HG02938 (cell line): ENCODE measurements around the gene TXNDC8.

ENCODE experiments used
- ATAC-seq: cut with Tn5 transposase; IDR thresholded peaks from one replicate; pipeline ENCODE4 v1.9.1; 2021; ENCODE audit warnings: mild to moderate bottlenecking, moderate library complexity; ENCODE audit not compliant: unreplicated experiment

The TXNDC8 gene

GRCh38 chr9:110282018-110282738 lies 55.5 kb downstream of the TXNDC8 start:
- no peak for ATAC-seq

GRCh38 chr9:110278080-110278707 lies 59.5 kb downstream of the TXNDC8 start:
- no peak for ATAC-seq

GRCh38 chr9:110276781-110277180 lies 60.9 kb downstream of the TXNDC8 start:
- ATAC-seq: no peak

GRCh38 chr9:110270211-110270995 lies 67.3 kb downstream of the TXNDC8 start:
- ATAC-seq: no peak

GRCh38 chr9:110266795-110267194 lies 70.9 kb downstream of the TXNDC8 start:
- no peak for ATAC-seq

DNA sequence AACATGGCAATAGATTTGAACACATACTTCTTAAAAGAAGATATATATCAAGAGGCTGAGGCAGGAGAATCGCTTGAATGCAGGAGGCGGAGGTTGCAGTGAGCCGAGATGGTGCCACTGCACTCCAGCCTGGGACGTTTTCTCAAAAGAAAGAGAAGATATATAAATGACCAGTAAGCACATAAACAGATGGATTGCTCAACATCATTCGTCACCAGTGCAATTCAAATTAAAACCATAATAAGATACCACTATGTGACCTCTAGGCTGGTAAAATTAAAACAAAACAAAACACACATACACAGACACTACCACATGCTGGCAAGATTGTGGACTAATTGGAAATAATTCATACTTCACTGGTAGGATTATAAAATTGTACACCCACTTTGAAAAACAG lies 76.0 kb downstream of the TXNDC8 start:
- no peak for ATAC-seq

DNA sequence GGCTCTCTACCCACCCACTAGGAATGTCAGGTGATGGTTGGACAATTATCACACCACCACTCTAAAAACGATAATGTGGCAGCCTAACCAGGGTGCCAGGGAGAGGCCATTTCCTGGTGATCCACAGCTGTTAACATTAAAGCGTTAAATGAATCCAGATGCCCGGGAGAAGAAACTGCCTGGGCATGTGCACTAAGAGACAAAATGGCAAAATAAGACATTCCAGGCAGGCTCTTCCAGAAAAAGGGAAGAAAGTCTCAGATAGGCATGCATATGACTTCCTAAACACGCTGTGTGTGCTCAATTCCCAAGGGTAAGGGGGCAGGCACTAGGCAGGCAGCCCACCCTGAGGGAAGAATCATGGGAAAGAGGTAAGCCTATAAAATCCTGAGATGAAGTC lies 76.8 kb downstream of the TXNDC8 start:
- ATAC-seq: no peak

GRCh38 chr9:110259566-110259965 lies 78.1 kb downstream of the TXNDC8 start:
- ATAC-seq: no peak

- ATAC-seq: no peak
Observed at GRCh38 chr9:110258690-110259091, 79.0 kb downstream of the TXNDC8 start.

GRCh38 chr9:110257956-110258355 lies 79.7 kb downstream of the TXNDC8 start:
- no peak for ATAC-seq

- peak; percentile 1 for ATAC-seq
Observed at GRCh38 chr9:110257097-110257841, 80.4 kb downstream of the TXNDC8 start.

GRCh38 chr9:110256380-110257096 lies 81.1 kb downstream of the TXNDC8 start, which contains the start of gene TXN:
Gene TXN, minus strand, starts transcription at chr9:110256507. Its CDS starts 72 bp downstream, at chr9:110256435.
- ATAC-seq: peak; percentile 55

DNA sequence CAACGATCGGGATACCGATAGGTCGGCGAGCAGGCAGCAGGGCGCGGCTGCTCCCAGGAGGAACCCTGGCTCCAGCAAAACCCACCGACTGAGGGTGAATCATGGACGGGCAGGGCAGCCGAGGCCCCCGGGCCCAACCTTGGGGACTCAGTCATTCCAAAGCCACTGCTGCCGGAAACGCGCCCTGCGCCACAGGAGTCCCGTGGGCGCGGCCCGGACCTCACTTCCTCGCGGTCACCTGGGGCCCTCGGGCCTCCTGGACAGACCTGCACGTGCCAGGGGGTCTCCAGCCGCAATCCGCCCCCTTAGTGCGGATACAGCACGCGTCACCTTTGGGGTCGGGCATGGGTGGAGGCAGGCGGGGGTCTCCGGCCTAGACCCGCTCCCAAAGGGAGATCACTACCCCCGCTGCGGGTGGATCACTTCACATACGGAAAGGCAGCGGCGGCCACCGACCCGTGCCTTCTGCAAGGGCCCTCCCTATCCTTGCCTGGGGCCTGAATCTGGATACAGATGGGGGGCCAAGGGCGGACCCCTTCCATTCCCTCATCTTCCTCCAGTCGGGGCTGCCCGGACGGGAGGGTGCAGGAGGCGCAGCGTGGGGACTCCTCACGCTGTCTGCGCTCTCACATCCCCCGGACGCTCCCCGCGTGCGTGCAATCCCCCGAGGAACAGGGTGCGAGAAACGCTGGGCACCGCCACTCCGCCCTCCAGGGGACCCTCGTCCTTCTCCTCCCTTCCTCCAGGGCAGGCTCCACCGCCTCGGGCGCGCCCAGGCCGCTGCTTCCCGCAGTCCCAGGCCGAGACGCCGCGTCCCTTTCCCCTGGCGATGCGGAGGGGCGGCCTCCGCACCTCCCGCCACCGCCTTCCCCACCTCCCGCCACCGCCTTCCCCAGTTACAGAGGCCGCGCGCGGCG lies 81.9 kb downstream of the TXNDC8 start:
- peak; percentile 26 for ATAC-seq

GRCh38 chr9:110255034-110255462 lies 82.6 kb downstream of the TXNDC8 start:
- ATAC-seq: no peak

- no peak for ATAC-seq
Observed at GRCh38 chr9:110254500-110254899, 83.2 kb downstream of the TXNDC8 start.
